BLaER1 treated with 17β-estradiol and CSF1 and Interleukin-3, amounts not matched to agents 10 nM and 100 nM (cell line): ENCODE measurements around the gene HARBI1.

ENCODE experiments used
- H3K27ac ChIP-seq, 11 experiments: shearing (Covaris generic); formaldehyde crosslinking; 2 replicates each; pipeline ENCODE4 v1.8.1; 2022
- H3K27me3 ChIP-seq, 11 experiments: shearing (Covaris generic); formaldehyde crosslinking; 2 replicates each; pipeline ENCODE4 v1.8.1; 2022
- H3K36me3 ChIP-seq, 11 experiments: shearing (Covaris generic); formaldehyde crosslinking; 2 replicates each; pipeline ENCODE4 v1.8.1; 2022
- H3K4me1 ChIP-seq, 10 experiments: shearing (Covaris generic); formaldehyde crosslinking; 2 replicates each; pipeline ENCODE4 v1.8.1; 2022
- H3K4me2 ChIP-seq, 11 experiments: shearing (Covaris generic); formaldehyde crosslinking; 2 replicates each; pipeline ENCODE4 v1.8.1; 2022
- H3K4me3 ChIP-seq, 10 experiments: shearing (Covaris generic); formaldehyde crosslinking; 2 replicates each; pipeline ENCODE4 v1.8.1; 2022
- H3K9ac ChIP-seq, 11 experiments: shearing (Covaris generic); formaldehyde crosslinking; 2 replicates each; pipeline ENCODE4 v1.8.1; 2022
- H3K9me3 ChIP-seq, 11 experiments: shearing (Covaris generic); formaldehyde crosslinking; replicated peaks in 1 of 11; 2 replicates each; pipeline ENCODE4 v1.8.1; 2022
- H4K20me1 ChIP-seq, 11 experiments: shearing (Covaris generic); formaldehyde crosslinking; 2 replicates each; pipeline ENCODE4 v1.8.1; 2022
- Cebpa-rat ChIP-seq, 11 experiments: shearing (Covaris generic); IDR thresholded peaks; 2 replicates each; pipeline ENCODE4 v1.8.1; 2022

Gene HARBI1

GRCh38 chr11:46607516-46607915 is 9.5 kb downstream of the HARBI1 start:
- TF ChIP-seq Cebpa-rat (IDR thresholded peaks at IDR 0.05): no peak

GRCh38 chr11:46604796-46605195 is 12.2 kb downstream of the HARBI1 start:
- Histone ChIP-seq H3K27ac (no peak overlapping the region), H3K4me3 (no peak overlapping the region), H3K9me3 (no peaks in the 10 kb centered on the region), H3K9ac (no peak overlapping the region), H3K4me2 (no peak overlapping the region), H3K4me1 (peaks cover 0 to 9% (median 0%) of the 10 kb centered on the region in 10 experiments; a peak in 4 of 20 replicates), H3K27me3 (no peaks in the 10 kb centered on the region), H4K20me1 (no peaks in the 10 kb centered on the region), H3K36me3 (peaks cover 0 to 29% (median 11%) of the 10 kb centered on the region in 11 experiments; a peak in 12 of 22 replicates)
- no peak for TF ChIP-seq Cebpa-rat (IDR thresholded peaks at IDR 0.05)

More at GRCh38 chr11:46607516-46607915, 9.5 kb downstream of the HARBI1 start:
- no peak overlapping the region for H3K27ac ChIP-seq
- no peak overlapping the region for H3K4me2 ChIP-seq
- H3K4me3 ChIP-seq: no peak overlapping the region
- no peak overlapping the region for H3K9ac ChIP-seq
- peaks cover 0 to 14% (median 8%) of the 10 kb centered on the region in 11 experiments; a peak in 12 of 22 replicates for H3K36me3 ChIP-seq
- H3K4me1 ChIP-seq: peaks cover 0 to 14% (median 0%) of the 10 kb centered on the region in 10 experiments; a peak in 6 of 20 replicates
- H3K9me3 ChIP-seq: no peaks in the 10 kb centered on the region
- H4K20me1 ChIP-seq: no peaks in the 10 kb centered on the region
- H3K27me3 ChIP-seq: no peaks in the 10 kb centered on the region

GRCh38 chr11:46603704-46604308 is 13.2 kb downstream of the HARBI1 start:
- Histone ChIP-seq H3K36me3 (peaks cover 0 to 29% (median 11%) of the 10 kb centered on the region in 11 experiments; a peak in 12 of 22 replicates), H3K27ac (no peak overlapping the region), H4K20me1 (no peaks in the 10 kb centered on the region), H3K9ac (no peak overlapping the region), H3K4me2 (no peak overlapping the region), H3K4me3 (no peak overlapping the region), H3K9me3 (no peaks in the 10 kb centered on the region), H3K27me3 (no peaks in the 10 kb centered on the region), H3K4me1 (peaks cover 0 to 9% (median 0%) of the 10 kb centered on the region in 10 experiments; a peak in 4 of 20 replicates)
- no peak for TF ChIP-seq Cebpa-rat (IDR thresholded peaks at IDR 0.05)

- H3K4me3 ChIP-seq: no peak overlapping the region
- no peak for TF ChIP-seq Cebpa-rat (IDR thresholded peaks at IDR 0.05)
- H3K36me3 ChIP-seq: peaks cover 0 to 29% (median 11%) of the 10 kb centered on the region in 11 experiments; a peak in 12 of 22 replicates
- H3K9me3 ChIP-seq: no peaks in the 10 kb centered on the region
- no peak overlapping the region for H3K27ac ChIP-seq
- H3K9ac ChIP-seq: no peak overlapping the region
- H3K4me1 ChIP-seq: peaks cover 0 to 9% (median 0%) of the 10 kb centered on the region in 10 experiments; a peak in 4 of 20 replicates
- no peaks in the 10 kb centered on the region for H3K27me3 ChIP-seq
- H4K20me1 ChIP-seq: no peaks in the 10 kb centered on the region
- H3K4me2 ChIP-seq: no peak overlapping the region
These were observed 15.9 kb downstream of the HARBI1 start for GRCh38 chr11:46601129-46601528.

- peaks cover 0 to 29% (median 11%) of the 10 kb centered on the region in 11 experiments; a peak in 12 of 22 replicates for H3K36me3 ChIP-seq
- H3K4me3 ChIP-seq: no peak overlapping the region
- H3K27ac ChIP-seq: no peak overlapping the region
- H3K4me2 ChIP-seq: no peak overlapping the region
- no peaks in the 10 kb centered on the region for H3K27me3 ChIP-seq
- H3K9me3 ChIP-seq: no peaks in the 10 kb centered on the region
- no peak overlapping the region for H3K9ac ChIP-seq
- TF ChIP-seq Cebpa-rat (IDR thresholded peaks at IDR 0.05): no peak
- H3K4me1 ChIP-seq: peaks cover 0 to 9% (median 0%) of the 10 kb centered on the region in 10 experiments; a peak in 4 of 20 replicates
- no peaks in the 10 kb centered on the region for H4K20me1 ChIP-seq
These were observed 16.6 kb downstream of the HARBI1 start for GRCh38 chr11:46600194-46600960.

- Histone ChIP-seq H3K4me2 (no peak overlapping the region), H4K20me1 (no peaks in the 10 kb centered on the region), H3K9ac (no peak overlapping the region)
These were observed 17.5 kb downstream of the HARBI1 start for GRCh38 chr11:46599340-46600193.

GRCh38 chr11:46597609-46598219 is 19.3 kb downstream of the HARBI1 start:
- H3K9me3 ChIP-seq: no peaks in the 10 kb centered on the region
- H3K9ac ChIP-seq: no peak overlapping the region
- H3K36me3 ChIP-seq: peaks cover 0 to 17% (median 0%) of the 10 kb centered on the region in 11 experiments; a peak in 7 of 22 replicates
- TF ChIP-seq Cebpa-rat (IDR thresholded peaks at IDR 0.05): no peak
- no peak overlapping the region for H3K27ac ChIP-seq
- H3K27me3 ChIP-seq: no peaks in the 10 kb centered on the region
- H3K4me1 ChIP-seq: peaks cover 3 to 11% (median 7%) of the 10 kb centered on the region in 10 experiments; a peak in 19 of 20 replicates
- H4K20me1 ChIP-seq: peaks cover 0 to 10% (median 6%) of the 10 kb centered on the region in 11 experiments; a peak in 13 of 22 replicates
- no peak overlapping the region for H3K4me2 ChIP-seq
- H3K4me3 ChIP-seq: no peak overlapping the region

More at GRCh38 chr11:46599340-46600193, 17.5 kb downstream of the HARBI1 start:
- no peaks in the 10 kb centered on the region for H3K27me3 ChIP-seq
- no peaks in the 10 kb centered on the region for H3K9me3 ChIP-seq
- H3K27ac ChIP-seq: no peak overlapping the region
- H3K36me3 ChIP-seq: peaks cover 0 to 29% (median 11%) of the 10 kb centered on the region in 11 experiments; a peak in 12 of 22 replicates
- H3K4me3 ChIP-seq: no peak overlapping the region
- TF ChIP-seq Cebpa-rat (IDR thresholded peaks at IDR 0.05): no peak
- peaks cover 0 to 10% (median 0%) of the 10 kb centered on the region in 10 experiments; a peak in 6 of 20 replicates for H3K4me1 ChIP-seq

GRCh38 chr11:46597155-46597554 is 19.9 kb downstream of the HARBI1 start:
- TF ChIP-seq Cebpa-rat (IDR thresholded peaks at IDR 0.05): no peak
- no peaks in the 10 kb centered on the region for H3K9me3 ChIP-seq
- no peak overlapping the region for H3K4me2 ChIP-seq
- no peak overlapping the region for H3K4me3 ChIP-seq
- no peak overlapping the region for H3K9ac ChIP-seq
- no peak overlapping the region for H3K27ac ChIP-seq
- peaks cover 8 to 17% (median 12%) of the 10 kb centered on the region in 10 experiments for H3K4me1 ChIP-seq
- no peaks in the 10 kb centered on the region for H3K27me3 ChIP-seq
- peaks cover 4 to 16% (median 12%) of the 10 kb centered on the region in 11 experiments; a peak in 15 of 22 replicates for H4K20me1 ChIP-seq
- peaks cover 0 to 11% (median 0%) of the 10 kb centered on the region in 11 experiments; a peak in 2 of 22 replicates for H3K36me3 ChIP-seq
